ENCODE measurements around the gene KRTAP4-5.
"Not testable (repeated sequence)": the region's sequence is repeated elsewhere in the genome, so short reads cannot be mapped to it uniquely, and the experiment has no call there.

Gene KRTAP4-5

GRCh38 chr17:41105347-41105746 lies 44.3 kb downstream of the KRTAP4-5 start, which contains the start of gene KRTAP4-9:
KRTAP4-9 (plus strand) TSS chr17:41105389; CDS start chr17:41105389, 0 bp downstream.
- FAIRE-seq = not testable (repeated sequence)

- FAIRE-seq = peak; percentile 45
Observed at GRCh38 chr17:41104386-41105038, 45.1 kb downstream of the KRTAP4-5 start.

GRCh38 chr17:41103896-41104295 lies 45.7 kb downstream of the KRTAP4-5 start:
- FAIRE-seq = no peak

GRCh38 chr17:41101586-41102259 lies 47.9 kb downstream of the KRTAP4-5 start, which contains the start of gene KRTAP4-16:
KRTAP4-16 (minus strand) TSS chr17:41102209; CDS start chr17:41102209, 0 bp downstream.
- FAIRE-seq = no peak

GRCh38 chr17:41099682-41100480 lies 49.7 kb downstream of the KRTAP4-5 start:
- not testable (repeated sequence) for FAIRE-seq
